ENCODE results near the gene HRCT1. TPM values are rescaled to one million over a fixed set of nuclear protein-coding genes. Genes with fewer than 3 reads are reported as not detected.
A peak's percentile ranks its signal among the peaks of the same experiment; 100 is the strongest.

The HRCT1 gene
- total and polyA plus RNA-seq, 2 donors (not counting 3 experiments of a cell fraction or from before 2014, with no cell fraction given): 1.2 to 7.0 TPM

- Histone ChIP-seq H3K27me3 (ENCODE audit: control insufficient read depth in 2 of 2, insufficient read depth in 2 of 2, low read length in 2 of 2) (no peaks in the 10 kb centered on the region), H3K4me3 (replicated peaks in 1 of 3; ENCODE audit: insufficient read depth in 1 of 3, low read depth in 1 of 3, low read length in 3 of 3) (no peak overlapping the region), H3K79me2 (ENCODE audit: control insufficient read depth, insufficient read depth, low read length) (peaks cover 6% of the 10 kb centered on the region), H2AFZ (ENCODE audit: low read depth, low read length) (no peak overlapping the region), H4K20me1 (replicated peaks; ENCODE audit: control insufficient read depth, extremely low read depth, insufficient read depth, low read length) (no peaks in the 10 kb centered on the region), H3K4me2 (ENCODE audit: insufficient read depth, low read length) (no peak overlapping the region), H3K9me3 (replicated peaks; ENCODE audit: control insufficient read depth, insufficient read depth, low read length) (no peaks in the 10 kb centered on the region), H3K27ac (ENCODE audit: insufficient read depth, low read depth, low read length) (no peak overlapping the region), H3K9ac (replicated peaks; ENCODE audit: extremely low read depth, insufficient read depth, low read length) (no peak overlapping the region), H3K4me1 (ENCODE audit: control insufficient read depth, extremely low read depth, insufficient read depth, low read length) (peaks cover 35% of the 10 kb centered on the region), H3K9me1 (replicated peaks; ENCODE audit: control insufficient read depth, extremely low read depth, insufficient read depth, low read length) (no peaks in the 10 kb centered on the region), H3K36me3 (ENCODE audit: control insufficient read depth in 2 of 2, extremely low read depth in 1 of 2, insufficient read depth in 2 of 2, low read length in 2 of 2) (no peaks in the 10 kb centered on the region)
- peak; percentile 86 for FAIRE-seq
- peak; percentile 67 for DNase-seq (ENCODE audit: low read depth, low spot score)
- BruUV-seq (replicated peaks): no TSS peak
- ChIA-PET POLR2A (no interaction called here), CTCF (interaction anchor here (0.6 to 6.0 kb wide), 36 partner anchors 8 to 266 kb away, joined by 3 to 103 read pairs (median 4); partner anchors contain the start of genes CCIN, CREB3, RECK and SPAG8)
- TF ChIP-seq MYC (IDR thresholded peaks at IDR 0.05; ENCODE audit: low read depth, low read length): no peak
- TF ChIP-seq CTCF (IDR thresholded peaks at IDR 0.05; ENCODE audit: extremely low read depth in 1 of 2, insufficient read depth in 1 of 2, low read depth in 1 of 2, low read length in 2 of 2): peak; percentile 48 to 62
- dilution Hi-C loops (cut with MboI; ENCODE audit: extremely low pct_ligation_motif_present, low sequenced_read_pairs): no loop called here
- intact Hi-C loops (cut with micrococcal nuclease): loop anchor here (1.0 kb wide), 2 partner anchors 42 to 120 kb away; no protein-coding TSS in a partner anchor
Measured at GRCh38 chr9:35903049-35903448, 3.0 kb upstream of the HRCT1 start.

GRCh38 chr9:35904338-35904737, 1.7 kb upstream of the HRCT1 start:
- POLR2A ChIA-PET: interaction anchor here (0.6 kb wide), 1 partner anchor 56 kb away, joined by 6 read pairs; no protein-coding TSS in a partner anchor
- intact Hi-C loops (cut with micrococcal nuclease): loop anchor here (2.0 kb wide), 1 partner anchor 14 kb away; no protein-coding TSS in a partner anchor
- CTCF ChIA-PET: interaction anchor here (0.6 to 6.0 kb wide), 5 partner anchors 9 to 118 kb away, joined by 4 to 103 read pairs (median 22); no protein-coding TSS in a partner anchor

More at GRCh38 chr9:35904338-35904737, 1.7 kb upstream of the HRCT1 start:
- Histone ChIP-seq H3K9ac (replicated peaks; ENCODE audit: extremely low read depth, insufficient read depth, low read length) (no peak overlapping the region), H3K27me3 (ENCODE audit: control insufficient read depth in 2 of 2, insufficient read depth in 2 of 2, low read length in 2 of 2) (no peaks in the 10 kb centered on the region), H3K4me2 (ENCODE audit: insufficient read depth, low read length) (no peak overlapping the region), H3K9me3 (replicated peaks; ENCODE audit: control insufficient read depth, insufficient read depth, low read length) (no peaks in the 10 kb centered on the region), H3K4me1 (ENCODE audit: control insufficient read depth, extremely low read depth, insufficient read depth, low read length) (peaks cover 47% of the 10 kb centered on the region), H3K79me2 (ENCODE audit: control insufficient read depth, insufficient read depth, low read length) (peaks cover 6% of the 10 kb centered on the region), H2AFZ (ENCODE audit: low read depth, low read length) (no peak overlapping the region), H3K9me1 (replicated peaks; ENCODE audit: control insufficient read depth, extremely low read depth, insufficient read depth, low read length) (no peaks in the 10 kb centered on the region), H4K20me1 (replicated peaks; ENCODE audit: control insufficient read depth, extremely low read depth, insufficient read depth, low read length) (no peaks in the 10 kb centered on the region), H3K27ac (ENCODE audit: insufficient read depth, low read depth, low read length) (no peak overlapping the region), H3K4me3 (replicated peaks in 1 of 3; ENCODE audit: insufficient read depth in 1 of 3, low read depth in 1 of 3, low read length in 3 of 3) (no peak overlapping the region), H3K36me3 (ENCODE audit: control insufficient read depth in 2 of 2, extremely low read depth in 1 of 2, insufficient read depth in 2 of 2, low read length in 2 of 2) (no peaks in the 10 kb centered on the region)
- FAIRE-seq: peak; percentile 47
- dilution Hi-C loops (cut with MboI; ENCODE audit: extremely low pct_ligation_motif_present, low sequenced_read_pairs): no loop called here
- TF ChIP-seq EZH2 (IDR thresholded peaks at IDR 0.05; ENCODE audit: borderline replicate concordance, low read depth, low read length, severe bottlenecking) (no peak), POLR2A (IDR thresholded peaks at IDR 0.05; ENCODE audit: low read depth, low read length) (no peak), CTCF (IDR thresholded peaks at IDR 0.05; ENCODE audit: extremely low read depth in 1 of 2, insufficient read depth in 1 of 2, low read depth in 1 of 2, low read length in 2 of 2) (no peak), FOS (IDR thresholded peaks at IDR 0.05; ENCODE audit: borderline replicate concordance, insufficient read depth, low read length) (no peak), JUN (IDR thresholded peaks at IDR 0.05; ENCODE audit: borderline replicate concordance, insufficient read depth, insufficient read length, low read depth) (no peak), MAX (IDR thresholded peaks at IDR 0.05; ENCODE audit: insufficient read depth, insufficient read length) (no peak), MYC (IDR thresholded peaks at IDR 0.05; ENCODE audit: low read depth, low read length) (no peak), POLR2AphosphoS5 (IDR thresholded peaks at IDR 0.05; ENCODE audit: insufficient read depth, low read depth, low read length) (no peak), GATA2 (IDR thresholded peaks at IDR 0.05; ENCODE audit: insufficient read depth, insufficient read length, low read depth, low read length) (no peak)
- no peak for DNase-seq (ENCODE audit: low read depth, low spot score)
- BruUV-seq (replicated peaks): no TSS peak
